ENCODE measurements around the gene PPM1L. TPM values are rescaled to one million over a fixed set of nuclear protein-coding genes. Genes with fewer than 3 reads are reported as not detected.

The PPM1L gene
- total and polyA plus RNA-seq, 10 of the 15 experiments (the other 5 are each of a cell fraction or from before 2014, with no cell fraction given) = under 0.01 to 0.33 (median 0.06) TPM; not detected in 1

DNA sequence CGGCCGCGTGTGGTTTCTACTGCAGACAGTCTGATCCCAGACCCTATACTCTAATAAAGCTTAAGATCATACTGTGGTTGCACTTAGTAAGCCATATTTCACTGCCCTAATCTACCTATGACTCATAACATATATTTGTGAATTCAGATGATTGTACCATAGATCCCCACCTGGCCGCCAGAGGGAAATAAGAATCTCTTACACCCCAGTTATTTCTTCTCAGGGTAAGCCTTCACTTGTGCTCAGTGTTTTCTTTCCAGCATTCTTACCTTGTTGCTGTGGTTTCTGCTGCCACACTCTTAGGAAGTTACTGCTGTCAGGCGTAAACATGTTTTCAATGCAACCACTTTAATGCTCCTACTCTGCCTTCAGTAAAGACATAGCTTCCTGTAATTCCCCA, 243.2 kb downstream of the PPM1L start:
- CTCF ChIA-PET = interaction anchor here (0.8 kb wide), 1 partner anchor 149 kb away, joined by 3 read pairs; no protein-coding TSS in a partner anchor
- BruUV-seq (replicated peaks) = no TSS peak
- in situ Hi-C loops (cut with MboI) (no loop called here), intact Hi-C loops (cut with micrococcal nuclease; ENCODE audit: unreplicated experiment) (no loop called here)
- H2AFZ ChIP-seq (ENCODE audit: control insufficient read depth, low read depth, low read length) = no peak overlapping the region
- no peaks in the 10 kb centered on the region for H4K20me1 ChIP-seq (ENCODE audit: control insufficient read depth, insufficient read depth)
- WGBS (ENCODE audit: insufficient coverage, insufficient replicate concordance, low lambda C conversion rate, missing lambda C conversion rate) = 68% methylated on average over 5 of the region's 5 CpGs
- SMC1A ChIA-PET (ENCODE audit: uncharacterized antibody, unreplicated experiment) = no interaction called here
- ATAC-seq (peak; percentile 58), FAIRE-seq (no peak), DNase-seq (ENCODE audit: low read depth, low spot score) (no peak)
- no peaks in the 10 kb centered on the region for H3K4me1 ChIP-seq (ENCODE audit: control insufficient read depth, insufficient read depth, low read length)
- TF ChIP-seq GABPA (IDR thresholded peaks at IDR 0.05; ENCODE audit: low read depth) (no peak), SKIL (IDR thresholded peaks at IDR 0.05; ENCODE audit: low read depth, poor library complexity, severe bottlenecking) (no peak), TBL1XR1 (IDR thresholded peaks at IDR 0.05; ENCODE audit: low read depth, low read length) (no peak), CTCF (IDR thresholded peaks at IDR 0.05 in 2 of 3, conservative IDR thresholded peaks at IDR 0.05 in 1 of 3; ENCODE audit: control insufficient read depth in 2 of 3, extremely low read depth in 1 of 3, insufficient read depth in 1 of 3, low read depth in 3 of 3, low read length in 3 of 3) (peak in 1 of 3 experiments; percentile 8; a peak in 1 of 6 replicates), FOXK2 (IDR thresholded peaks at IDR 0.05) (no peak), CHD2 (IDR thresholded peaks at IDR 0.05; ENCODE audit: borderline replicate concordance, low read depth, low read length) (no peak)
- no peak overlapping the region for H3K4me2 ChIP-seq (ENCODE audit: control insufficient read depth, insufficient read depth)
- no peaks in the 10 kb centered on the region for H3K36me3 ChIP-seq (ENCODE audit: control insufficient read depth in 2 of 2, insufficient read depth in 2 of 2, low read length in 1 of 2)
- RAD21 ChIA-PET (ENCODE audit: unreplicated experiment) = no interaction called here
- H3K4me3 ChIP-seq = no peak overlapping the region
- H3K9me3 ChIP-seq (replicated peaks; ENCODE audit: control insufficient read depth, insufficient read depth, low read length) = no peaks in the 10 kb centered on the region
- no peaks in the 10 kb centered on the region for H3K79me2 ChIP-seq (ENCODE audit: control insufficient read depth, insufficient read depth, low read length)
- no peak overlapping the region for H3K27ac ChIP-seq (ENCODE audit: control insufficient read depth, insufficient read depth)
- no peaks in the 10 kb centered on the region for H3K27me3 ChIP-seq (replicated peaks in 1 of 2; ENCODE audit: control insufficient read depth in 2 of 2, insufficient read depth in 2 of 2, low read length in 1 of 2)
- POLR2A ChIA-PET = no interaction called here
- H3K9ac ChIP-seq (ENCODE audit: control insufficient read depth, insufficient read depth, low read length) = no peak overlapping the region

Data from GM12878 (cell line).